Fibroblast of lung (primary cell): ENCODE data around the gene CACNB2. TPM values are rescaled to one million over a fixed set of nuclear protein-coding genes. Genes with fewer than 3 reads are reported as not detected.

Source experiments
- DNase-seq, 2 donors: peaks; one replicate each; pipeline versions ENCODE4 v3.0.0 to v3.0.0-alpha.2; 2010; ENCODE audit warnings: low read depth in 2 of 2
- H2AFZ ChIP-seq: 2 replicates; pipeline ENCODE4 v1.5.1; 2012; ENCODE audit warnings: low read length, control low read depth, inconsistent platforms
- H3K27ac ChIP-seq: 2 replicates; pipeline ENCODE4 v1.5.1; 2011; ENCODE audit warnings: low read length, control low read depth; ENCODE audit not compliant: insufficient read depth
- H3K27me3 ChIP-seq: 2 replicates; pipeline ENCODE4 v1.5.1; 2011; ENCODE audit warnings: mild to moderate bottlenecking, low read length; ENCODE audit not compliant: control insufficient read depth, insufficient read depth
- H3K36me3 ChIP-seq: 2 replicates; pipeline ENCODE4 v1.5.1; 2011; ENCODE audit warnings: low read length; ENCODE audit not compliant: control insufficient read depth, insufficient read depth
- H3K4me1 ChIP-seq: 2 replicates; pipeline ENCODE4 v1.5.1; 2011; ENCODE audit warnings: low read length; ENCODE audit not compliant: control insufficient read depth, insufficient read depth; ENCODE audit errors: extremely low read depth
- H3K4me2 ChIP-seq: 2 replicates; pipeline ENCODE4 v1.5.1; 2011; ENCODE audit warnings: low read length, control low read depth; ENCODE audit not compliant: insufficient read depth; ENCODE audit errors: extremely low read depth
- H3K4me3 ChIP-seq, 4 experiments: fragments of 200-600 bp in 1 of 4; sonication (generic) in 1 of 4; replicated peaks in 1 of 4; 2 replicates each; pipeline ENCODE4 v1.5.1; 2011 to 2016; ENCODE audit warnings: low read length in 4 of 4, low read depth in 3 of 4, mild to moderate bottlenecking in 3 of 4, control low read depth in 2 of 4, inconsistent platforms in 1 of 4, mixed read lengths in 1 of 4; ENCODE audit not compliant: insufficient read depth in 1 of 4; ENCODE audit errors: control extremely low read depth in 1 of 4
- H3K79me2 ChIP-seq: 2 replicates; pipeline ENCODE4 v1.5.1; 2012; ENCODE audit warnings: mild to moderate bottlenecking, low read length, inconsistent platforms; ENCODE audit not compliant: control insufficient read depth, insufficient read depth
- H3K9ac ChIP-seq: 2 replicates; pipeline ENCODE4 v1.5.1; 2011; ENCODE audit warnings: mild to moderate bottlenecking, low read length, control low read depth; ENCODE audit not compliant: insufficient read depth
- H3K9me3 ChIP-seq: 2 replicates; pipeline ENCODE4 v1.5.1; 2012; ENCODE audit warnings: low read depth, low read length; ENCODE audit not compliant: control insufficient read depth, insufficient read depth
- H4K20me1 ChIP-seq: 2 replicates; pipeline ENCODE4 v1.5.1; 2011; ENCODE audit warnings: low read length; ENCODE audit not compliant: control insufficient read depth, insufficient read depth; ENCODE audit errors: extremely low read depth
- EZH2 ChIP-seq: IDR thresholded peaks from 2 replicates; pipeline ENCODE4 v1.5.1; 2012; ENCODE audit warnings: low read length, control low read depth, mild to moderate bottlenecking; ENCODE audit errors: missing control alignments
- polyA plus RNA-seq, 2 donors: library from polyadenylated mRNA; depleted of rRNA in 1 of 2; stranded (reverse) in 1 of 2; unstranded in 1 of 2; fragments of >200 nt; gene quantifications; 2 replicates each; pipeline ENCODE4 v1.2.1, GENCODE V29; 2011 to 2012; ENCODE audit warnings: missing spikeins in 1 of 2
- total RNA-seq: library from RNA; depleted of rRNA; stranded (reverse); fragments of >200 nt; gene quantifications from 2 replicates; pipeline ENCODE4 v1.2.1, GENCODE V29; 2014
- TF ChIP-seq, protein P1 (sequence below), 2 donors: IDR thresholded peaks in 1 of 2; conservative IDR thresholded peaks in 1 of 2; 1 replicate in 1 of 2; 2 replicates in 1 of 2; pipeline ENCODE4 v1.5.1; 2011 to 2012; ENCODE audit warnings: low read length in 2 of 2, control low read depth in 1 of 2, inconsistent platforms in 1 of 2, low read depth in 1 of 2, mild to moderate bottlenecking in 1 of 2

Gene CACNB2
- total and polyA plus RNA-seq, 2 donors (not counting 1 experiment from before 2014, with no cell fraction given): 0.66 to 0.70 TPM

DNA sequence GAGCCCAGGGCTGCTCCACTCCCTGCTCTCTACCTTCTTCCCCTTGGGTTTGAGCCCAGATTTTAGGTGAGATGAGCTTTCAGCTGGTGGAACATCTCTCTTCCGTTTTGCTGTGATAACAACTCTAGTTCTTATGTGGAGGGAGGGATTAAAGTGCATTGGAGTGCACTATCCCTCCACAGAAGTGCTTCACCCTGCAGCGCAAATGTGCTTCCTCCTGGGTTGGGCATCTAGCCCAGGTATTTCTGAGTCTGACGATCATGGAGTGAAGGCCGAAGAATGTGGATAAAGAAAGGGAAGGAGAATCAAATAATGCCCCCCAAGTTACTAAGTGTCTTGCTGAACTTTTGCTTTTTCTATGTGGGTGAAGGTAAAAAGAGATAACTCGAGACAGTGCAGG lies 157.4 kb downstream of the CACNB2 start:
- H3K79me2 ChIP-seq: no peaks in the 10 kb centered on the region
- TF ChIP-seq, protein P1, sequence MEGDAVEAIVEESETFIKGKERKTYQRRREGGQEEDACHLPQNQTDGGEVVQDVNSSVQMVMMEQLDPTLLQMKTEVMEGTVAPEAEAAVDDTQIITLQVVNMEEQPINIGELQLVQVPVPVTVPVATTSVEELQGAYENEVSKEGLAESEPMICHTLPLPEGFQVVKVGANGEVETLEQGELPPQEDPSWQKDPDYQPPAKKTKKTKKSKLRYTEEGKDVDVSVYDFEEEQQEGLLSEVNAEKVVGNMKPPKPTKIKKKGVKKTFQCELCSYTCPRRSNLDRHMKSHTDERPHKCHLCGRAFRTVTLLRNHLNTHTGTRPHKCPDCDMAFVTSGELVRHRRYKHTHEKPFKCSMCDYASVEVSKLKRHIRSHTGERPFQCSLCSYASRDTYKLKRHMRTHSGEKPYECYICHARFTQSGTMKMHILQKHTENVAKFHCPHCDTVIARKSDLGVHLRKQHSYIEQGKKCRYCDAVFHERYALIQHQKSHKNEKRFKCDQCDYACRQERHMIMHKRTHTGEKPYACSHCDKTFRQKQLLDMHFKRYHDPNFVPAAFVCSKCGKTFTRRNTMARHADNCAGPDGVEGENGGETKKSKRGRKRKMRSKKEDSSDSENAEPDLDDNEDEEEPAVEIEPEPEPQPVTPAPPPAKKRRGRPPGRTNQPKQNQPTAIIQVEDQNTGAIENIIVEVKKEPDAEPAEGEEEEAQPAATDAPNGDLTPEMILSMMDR (conservative IDR thresholded peaks at IDR 0.05 in 1 of 2, IDR thresholded peaks at IDR 0.05 in 1 of 2; ENCODE audit: low read depth in 1 of 2, low read length in 2 of 2): no peak
- TF ChIP-seq EZH2: no peak
- no peaks in the 10 kb centered on the region for H3K4me1 ChIP-seq

DNA sequence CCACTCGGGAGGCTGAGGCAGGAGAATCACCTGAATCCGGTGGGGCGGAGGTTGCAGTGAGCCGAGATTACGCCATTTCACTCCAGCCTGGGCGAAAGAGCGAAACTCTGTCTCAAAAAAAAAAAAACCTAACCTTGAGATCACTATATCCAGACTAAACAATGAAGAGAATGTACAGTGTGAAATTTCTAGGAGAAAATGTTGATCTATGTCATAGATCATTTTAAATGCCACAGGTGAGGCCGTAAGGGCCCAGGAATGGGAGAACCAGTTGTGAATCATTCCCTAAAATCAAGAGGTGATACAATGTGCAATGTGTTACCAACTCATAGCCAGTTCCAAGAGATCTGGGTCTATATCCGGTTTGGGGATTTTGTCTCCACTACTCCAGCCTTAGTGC lies 158.0 kb downstream of the CACNB2 start:
- H3K4me1 ChIP-seq: no peaks in the 10 kb centered on the region
- H3K79me2 ChIP-seq: no peaks in the 10 kb centered on the region
- no peak overlapping the region for H3K4me3 ChIP-seq
- TF ChIP-seq EZH2: no peak
- TF ChIP-seq, protein P1 (conservative IDR thresholded peaks at IDR 0.05 in 1 of 2, IDR thresholded peaks at IDR 0.05 in 1 of 2; ENCODE audit: low read depth in 1 of 2, low read length in 2 of 2): no peak
- H3K4me2 ChIP-seq: no peak overlapping the region
- no peak overlapping the region for H2AFZ ChIP-seq
- DNase-seq: no peak
- no peak overlapping the region for H3K27ac ChIP-seq
- H3K9ac ChIP-seq: no peak overlapping the region
- H3K36me3 ChIP-seq: no peaks in the 10 kb centered on the region
- no peaks in the 10 kb centered on the region for H3K9me3 ChIP-seq
- H4K20me1 ChIP-seq: no peaks in the 10 kb centered on the region
- no peaks in the 10 kb centered on the region for H3K27me3 ChIP-seq

More for the DNA sequence above, 157.4 kb downstream of the CACNB2 start:
- H3K27ac ChIP-seq: no peak overlapping the region
- no peak overlapping the region for H2AFZ ChIP-seq
- H3K4me3 ChIP-seq: no peak overlapping the region
- DNase-seq: no peak
- no peaks in the 10 kb centered on the region for H3K36me3 ChIP-seq
- no peak overlapping the region for H3K4me2 ChIP-seq
- H4K20me1 ChIP-seq: no peaks in the 10 kb centered on the region
- H3K9ac ChIP-seq: no peak overlapping the region
- H3K9me3 ChIP-seq: no peaks in the 10 kb centered on the region
- no peaks in the 10 kb centered on the region for H3K27me3 ChIP-seq

DNA sequence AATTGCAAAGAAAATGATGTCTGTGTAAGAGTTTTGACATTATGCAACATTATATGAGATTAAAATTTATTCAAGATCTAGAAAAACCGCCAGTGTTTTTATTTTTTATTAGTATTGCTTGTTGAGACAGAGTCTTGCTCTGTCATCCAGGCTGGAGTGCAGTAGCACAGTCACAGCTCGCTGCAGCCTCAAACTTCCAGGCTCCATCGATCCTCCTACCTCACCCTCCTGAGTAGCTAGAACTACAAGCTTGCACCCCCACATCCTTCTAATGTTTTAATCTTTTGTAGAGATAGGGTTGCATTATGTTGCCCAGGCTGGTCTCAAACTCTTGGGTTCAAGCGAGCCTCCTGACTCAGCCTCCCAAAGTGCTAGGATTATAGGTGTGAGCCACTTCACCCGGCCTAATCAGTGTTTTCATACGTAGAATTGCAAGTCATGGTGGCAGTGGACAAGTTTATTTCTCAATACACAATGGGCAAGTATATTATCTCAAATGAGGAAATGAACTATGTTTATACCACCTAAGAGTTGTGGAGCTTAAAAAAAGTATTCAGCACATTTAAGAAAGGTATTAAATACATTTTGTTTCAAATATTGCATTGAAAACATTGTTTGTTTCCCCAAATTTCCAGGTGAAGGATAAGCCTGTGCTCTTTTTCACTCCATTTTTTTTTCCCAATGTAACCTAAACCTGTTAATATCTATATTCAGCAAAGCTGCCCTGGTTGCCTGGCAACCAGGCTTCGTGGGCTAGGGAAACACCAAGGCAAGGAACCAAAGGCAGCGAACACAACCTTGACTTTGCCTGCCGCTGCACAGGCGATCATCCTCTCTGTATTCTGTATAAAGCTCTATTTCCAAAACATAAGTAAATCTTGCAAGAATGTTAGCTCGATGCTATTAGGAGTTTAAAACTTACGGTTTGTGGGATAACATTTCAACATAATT lies 163.9 kb downstream of the CACNB2 start:
- TF ChIP-seq, protein P1 (conservative IDR thresholded peaks at IDR 0.05 in 1 of 2, IDR thresholded peaks at IDR 0.05 in 1 of 2; ENCODE audit: low read depth in 1 of 2, low read length in 2 of 2): no peak
- no peak for TF ChIP-seq EZH2
- H3K79me2 ChIP-seq: no peaks in the 10 kb centered on the region
- H3K4me2 ChIP-seq: no peak overlapping the region
- no peaks in the 10 kb centered on the region for H3K36me3 ChIP-seq
- H3K4me1 ChIP-seq: no peaks in the 10 kb centered on the region
- no peak overlapping the region for H3K27ac ChIP-seq
- no peak for DNase-seq
- H4K20me1 ChIP-seq: no peaks in the 10 kb centered on the region
- H2AFZ ChIP-seq: no peak overlapping the region
- H3K9me3 ChIP-seq: no peaks in the 10 kb centered on the region
- no peak overlapping the region for H3K9ac ChIP-seq
- H3K4me3 ChIP-seq: no peak overlapping the region
- no peaks in the 10 kb centered on the region for H3K27me3 ChIP-seq
